HCT116 (cell line): ENCODE results near the gene NPHS1. TPM values are rescaled to one million over a fixed set of nuclear protein-coding genes. Genes with fewer than 3 reads are reported as not detected.

Source experiments
- ATAC-seq: fragments of 200-7000 bp; cut with Tn5 transposase; 2 replicates; pipeline ENCODE4 v1.9.1; 2020; ENCODE audit warnings: mild to moderate bottlenecking, moderate library complexity
- BruUV-seq: library from RNA; stranded (reverse); fragments of 400-500 nt; replicated peaks from 2 replicates; lab custom pipeline; 2021; lab: Mats Ljungman, UMichigan
- CTCF ChIA-PET: fragments of 300-600 bp; sonication (Branson Sonifier 250); formaldehyde crosslinking; loops from one replicate; lab custom pipeline; 2021; ENCODE audit warnings: antibody characterized with exemption; lab: Charles Lee
- POLR2A ChIA-PET: fragments of 300-600, 350-600 bp; sonication (Branson Sonifier 250); formaldehyde crosslinking; loops from one replicate; lab custom pipeline; 2021; ENCODE audit warnings: antibody characterized with exemption; lab: Charles Lee
- RAD21 ChIA-PET, 2 experiments: fragments of 300-600 bp; sonication (Branson Sonifier 250); formaldehyde crosslinking; loops; one replicate each; lab custom pipeline; 2023; ENCODE audit warnings: low total read pairs in 2 of 2; ENCODE audit not compliant: uncharacterized antibody in 2 of 2, unreplicated experiment in 2 of 2, low non-redundant PET in 1 of 2; lab: Charles Lee
- DNase-seq: peaks from one replicate; pipeline ENCODE4 v3.0.0-alpha.2; 2010; ENCODE audit warnings: low read depth, low spot score
- H2AFZ ChIP-seq: fragments of 200-600 bp; shearing (Covaris generic), sonication (generic); 2 replicates; pipeline ENCODE4 v1.6.1; 2017; ENCODE audit warnings: low read depth, mixed run types, mixed read lengths, antibody characterized with exemption, low read length; ENCODE audit not compliant: poor library complexity, severe bottlenecking
- H3K27ac ChIP-seq: 2 replicates; pipeline ENCODE4 v1.5.1; 2012; ENCODE audit warnings: low read depth, low read length
- H3K27me3 ChIP-seq: fragments of 200-600 bp; sonication (generic); 2 replicates; pipeline ENCODE4 v1.6.1; 2016; ENCODE audit warnings: mixed run types, low read length, mixed read lengths; ENCODE audit not compliant: insufficient read depth
- H3K36me3 ChIP-seq, 2 experiments: fragments of 200-500 bp in 1 of 2; fragments of 200-600 bp in 1 of 2; sonication (Bioruptor generic) in 1 of 2; sonication (generic) in 1 of 2; 2 replicates each; pipeline versions ENCODE4 v1.5.1 to v1.6.1; 2014 to 2016; ENCODE audit warnings: low read length in 2 of 2, inconsistent platforms in 1 of 2, mixed read lengths in 1 of 2, mixed run types in 1 of 2; ENCODE audit not compliant: insufficient read depth in 2 of 2, control insufficient read depth in 1 of 2
- H3K4me1 ChIP-seq, 2 experiments: fragments of 200-600 bp in 1 of 2; sonication (generic) in 1 of 2; 2 replicates each; pipeline versions ENCODE4 v1.5.1 to v1.6.1; 2012 to 2017; ENCODE audit warnings: low read length in 2 of 2, inconsistent platforms in 1 of 2, mild to moderate bottlenecking in 1 of 2, mixed read lengths in 1 of 2, mixed run types in 1 of 2, moderate library complexity in 1 of 2; ENCODE audit not compliant: insufficient read depth in 2 of 2, control insufficient read depth in 1 of 2
- H3K4me2 ChIP-seq: fragments of 200-600 bp; sonication (generic); 2 replicates; pipeline ENCODE4 v1.6.1; 2017; ENCODE audit warnings: mixed run types, low read length, mixed read lengths
- H3K4me3 ChIP-seq, 2 experiments: fragments of 200-600 bp in 1 of 2; sonication (generic) in 1 of 2; replicated peaks in 1 of 2; 2 replicates each; pipeline ENCODE4 v1.5.1; 2011 to 2016; ENCODE audit warnings: low read length in 2 of 2, control low read depth in 1 of 2, low read depth in 1 of 2, mild to moderate bottlenecking in 1 of 2, mixed read lengths in 1 of 2, mixed run types in 1 of 2
- H3K79me2 ChIP-seq: fragments of 200-600 bp; sonication (generic); 2 replicates; pipeline ENCODE4 v1.6.1; 2017; ENCODE audit warnings: mild to moderate bottlenecking, mixed run types, low read length, moderate library complexity, mixed read lengths; ENCODE audit not compliant: insufficient read depth
- H3K9ac ChIP-seq: fragments of 200-600 bp; sonication (generic); 2 replicates; pipeline ENCODE4 v1.6.1; 2016; ENCODE audit warnings: low read length, mixed read lengths
- H3K9me2 ChIP-seq: fragments of 200-600 bp; sonication (generic), shearing (Covaris generic); 2 replicates; pipeline ENCODE4 v1.6.1; 2017; ENCODE audit warnings: mixed run types, mild to moderate bottlenecking, moderate library complexity; ENCODE audit not compliant: insufficient read depth
- H3K9me3 ChIP-seq, 2 experiments: fragments of 200-500 bp in 1 of 2; fragments of 200-600 bp in 1 of 2; sonication (Bioruptor generic) in 1 of 2; sonication (generic) in 1 of 2; 2 replicates each; pipeline ENCODE4 v1.6.1; 2014 to 2017; ENCODE audit warnings: low read length in 2 of 2, mixed read lengths in 2 of 2, inconsistent platforms in 1 of 2, low read depth in 1 of 2, mild to moderate bottlenecking in 1 of 2, mixed run types in 1 of 2, moderate library complexity in 1 of 2; ENCODE audit not compliant: control insufficient read depth in 1 of 2, insufficient read depth in 1 of 2
- H4K20me1 ChIP-seq: fragments of 200-600 bp; sonication (generic), shearing (Covaris generic); 2 replicates; pipeline ENCODE4 v1.6.1; 2017; ENCODE audit warnings: mixed run types, mild to moderate bottlenecking, moderate library complexity; ENCODE audit not compliant: insufficient read depth
- CTCF ChIP-seq, 3 experiments: fragments of 200-600 bp in 1 of 3; sonication (generic) in 1 of 3; IDR thresholded peaks in 2 of 3; conservative IDR thresholded peaks in 1 of 3; 2 replicates each; pipeline ENCODE4 v1.5.1; 2012 to 2017; ENCODE audit warnings: low read depth in 2 of 3, low read length in 2 of 3, antibody characterized with exemption in 1 of 3, borderline replicate concordance in 1 of 3, control low read depth in 1 of 3, mild to moderate bottlenecking in 1 of 3, mixed read lengths in 1 of 3, mixed run types in 1 of 3, moderate library complexity in 1 of 3; ENCODE audit not compliant: insufficient read depth in 1 of 3
- EGR1 ChIP-seq: IDR thresholded peaks from 2 replicates; pipeline ENCODE4 v1.6.1; 2012; ENCODE audit warnings: low read depth
- EZH2 ChIP-seq: fragments of 200-600 bp; sonication (generic); IDR thresholded peaks from 2 replicates; pipeline ENCODE4 v1.6.1; 2017; ENCODE audit warnings: antibody characterized with exemption, mixed run types
- JUND ChIP-seq: IDR thresholded peaks from 2 replicates; pipeline ENCODE4 v1.6.1; 2012
- POLR2AphosphoS5 ChIP-seq: IDR thresholded peaks from 2 replicates; pipeline ENCODE4 v1.6.1; 2011; ENCODE audit warnings: mild to moderate bottlenecking, low read depth, low read length, moderate library complexity
- RAD21 ChIP-seq: IDR thresholded peaks from 2 replicates; pipeline ENCODE4 v1.6.1; 2012; ENCODE audit warnings: low read depth, mild to moderate bottlenecking
- YY1 ChIP-seq: IDR thresholded peaks from 2 replicates; pipeline ENCODE4 v1.6.1; 2011; ENCODE audit warnings: low read length, low read depth, moderate library complexity, mild to moderate bottlenecking; ENCODE audit not compliant: insufficient replicate concordance; ENCODE audit errors: extremely low read depth
- ZBTB33 ChIP-seq: IDR thresholded peaks from 2 replicates; pipeline ENCODE4 v1.6.1; 2011; ENCODE audit warnings: mild to moderate bottlenecking, low read length, moderate library complexity; ENCODE audit not compliant: insufficient replicate concordance; ENCODE audit errors: extremely low read depth
- intact Hi-C: fragments of 100-400 bp; cut with micrococcal nuclease; formaldehyde crosslinking; loops from 2 replicates; pipeline ENCODE4 v1.10.0; 2022
- total RNA-seq: library from RNA; stranded (reverse); gene quantifications from one replicate; pipeline ENCODE4 v1.2.1, GENCODE V29; 2021; ENCODE audit not compliant: unreplicated experiment
- TF ChIP-seq, protein P1 (sequence below): IDR thresholded peaks from 2 replicates; pipeline ENCODE4 v1.6.1; 2012; ENCODE audit warnings: low read depth

Gene NPHS1
- total RNA-seq, 1 experiment from 2014 or later, result 0.57 TPM

- POLR2A ChIA-PET, result no interaction called here
- peaks cover 26 to 48% of the 10 kb centered on the region in 2 experiments; a peak in 3 of 4 replicates for H3K36me3 ChIP-seq
- no peak overlapping the region for H3K4me3 ChIP-seq
Observed at GRCh38 chr19:35894342-35894741, 42.0 kb upstream of the NPHS1 start.

More at GRCh38 chr19:35894342-35894741, 42.0 kb upstream of the NPHS1 start:
- Histone ChIP-seq H3K27ac (no peak overlapping the region), H3K4me2 (no peak overlapping the region), H3K9ac (no peak overlapping the region), H3K27me3 (no peaks in the 10 kb centered on the region), H3K4me1 (peaks cover 5 to 11% of the 10 kb centered on the region in 2 experiments; a peak in 3 of 4 replicates), H3K9me3 (no peaks in the 10 kb centered on the region), H3K79me2 (peaks cover 27% of the 10 kb centered on the region), H4K20me1 (no peaks in the 10 kb centered on the region), H2AFZ (no peak overlapping the region), H3K9me2 (no peaks in the 10 kb centered on the region)
- TF ChIP-seq YY1, result no peak
- no peak for TF ChIP-seq CTCF (IDR thresholded peaks at IDR 0.05 in 2 of 3, conservative IDR thresholded peaks at IDR 0.05 in 1 of 3; ENCODE audit: borderline replicate concordance in 1 of 3, insufficient read depth in 1 of 3, low read depth in 2 of 3, low read length in 2 of 3)
- no peak for TF ChIP-seq POLR2AphosphoS5
- no peak for TF ChIP-seq RAD21
- no peak for TF ChIP-seq EGR1
- TF ChIP-seq JUND, result no peak
- TF ChIP-seq, protein P1, sequence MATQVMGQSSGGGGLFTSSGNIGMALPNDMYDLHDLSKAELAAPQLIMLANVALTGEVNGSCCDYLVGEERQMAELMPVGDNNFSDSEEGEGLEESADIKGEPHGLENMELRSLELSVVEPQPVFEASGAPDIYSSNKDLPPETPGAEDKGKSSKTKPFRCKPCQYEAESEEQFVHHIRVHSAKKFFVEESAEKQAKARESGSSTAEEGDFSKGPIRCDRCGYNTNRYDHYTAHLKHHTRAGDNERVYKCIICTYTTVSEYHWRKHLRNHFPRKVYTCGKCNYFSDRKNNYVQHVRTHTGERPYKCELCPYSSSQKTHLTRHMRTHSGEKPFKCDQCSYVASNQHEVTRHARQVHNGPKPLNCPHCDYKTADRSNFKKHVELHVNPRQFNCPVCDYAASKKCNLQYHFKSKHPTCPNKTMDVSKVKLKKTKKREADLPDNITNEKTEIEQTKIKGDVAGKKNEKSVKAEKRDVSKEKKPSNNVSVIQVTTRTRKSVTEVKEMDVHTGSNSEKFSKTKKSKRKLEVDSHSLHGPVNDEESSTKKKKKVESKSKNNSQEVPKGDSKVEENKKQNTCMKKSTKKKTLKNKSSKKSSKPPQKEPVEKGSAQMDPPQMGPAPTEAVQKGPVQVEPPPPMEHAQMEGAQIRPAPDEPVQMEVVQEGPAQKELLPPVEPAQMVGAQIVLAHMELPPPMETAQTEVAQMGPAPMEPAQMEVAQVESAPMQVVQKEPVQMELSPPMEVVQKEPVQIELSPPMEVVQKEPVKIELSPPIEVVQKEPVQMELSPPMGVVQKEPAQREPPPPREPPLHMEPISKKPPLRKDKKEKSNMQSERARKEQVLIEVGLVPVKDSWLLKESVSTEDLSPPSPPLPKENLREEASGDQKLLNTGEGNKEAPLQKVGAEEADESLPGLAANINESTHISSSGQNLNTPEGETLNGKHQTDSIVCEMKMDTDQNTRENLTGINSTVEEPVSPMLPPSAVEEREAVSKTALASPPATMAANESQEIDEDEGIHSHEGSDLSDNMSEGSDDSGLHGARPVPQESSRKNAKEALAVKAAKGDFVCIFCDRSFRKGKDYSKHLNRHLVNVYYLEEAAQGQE, result no peak
- TF ChIP-seq EZH2, result no peak
- TF ChIP-seq ZBTB33, result no peak
- CTCF ChIA-PET, result no interaction called here
- DNase-seq (no peak), ATAC-seq (no peak)
- intact Hi-C loops, result no loop called here
- no TSS peak for BruUV-seq
- RAD21 ChIA-PET, result no interaction called here
